Neutrophil (primary cell): ENCODE measurements around the gene ADCY4.

ENCODE experiments used
- H3K27ac ChIP-seq: fragments of 200-600 bp; sonication (generic); 2 replicates; pipeline ENCODE4 v1.5.1; 2016; ENCODE audit warnings: mild to moderate bottlenecking, moderate library complexity
- H3K27me3 ChIP-seq: fragments of 200-600 bp; sonication (generic); 2 replicates; pipeline ENCODE4 v1.6.0; 2016; ENCODE audit warnings: mild to moderate bottlenecking
- H3K36me3 ChIP-seq: fragments of 200-600 bp; sonication (generic); 2 replicates; pipeline ENCODE4 v1.5.1; 2017
- H3K4me1 ChIP-seq, 2 experiments: fragments of 200-600 bp in 1 of 2; sonication (generic) in 1 of 2; 1 replicate in 1 of 2; 2 replicates in 1 of 2; pipeline versions ENCODE4 v1.5.1 to v1.6.1; 2013 to 2016; ENCODE audit warnings: low read depth in 1 of 2, low read length in 1 of 2, mild to moderate bottlenecking in 1 of 2, moderate library complexity in 1 of 2; ENCODE audit not compliant: control insufficient read depth in 1 of 2, insufficient read depth in 1 of 2
- H3K4me3 ChIP-seq, 2 experiments: fragments of 200-600 bp in 1 of 2; sonication (generic) in 1 of 2; 1 replicate in 1 of 2; 2 replicates in 1 of 2; pipeline ENCODE4 v1.5.1; 2013 to 2016; ENCODE audit warnings: low read depth in 1 of 2, low read length in 1 of 2, mild to moderate bottlenecking in 1 of 2, moderate library complexity in 1 of 2
- H3K9me3 ChIP-seq: fragments of 200-600 bp; sonication (generic); 2 replicates; pipeline ENCODE4 v1.5.1; 2016
- CTCF ChIP-seq: fragments of 200-600 bp; sonication (generic); IDR thresholded peaks from 2 replicates; pipeline ENCODE4 v1.5.1; 2016; ENCODE audit warnings: antibody characterized with exemption

ADCY4 gene

GRCh38 chr14:24340606-24341005 lies 5.7 kb upstream of the ADCY4 start:
- Histone ChIP-seq H3K4me3 (no peak overlapping the region), H3K4me1 (peaks cover 39 to 44% of the 10 kb centered on the region in 2 experiments), H3K9me3 (no peaks in the 10 kb centered on the region), H3K27ac (no peak overlapping the region), H3K36me3 (peaks cover 33% of the 10 kb centered on the region), H3K27me3 (no peaks in the 10 kb centered on the region)
- no peak for TF ChIP-seq CTCF

- Histone ChIP-seq H3K36me3 (peaks cover 33% of the 10 kb centered on the region), H3K27ac (peak within 1 kb of the TSS; percentile 85), H3K4me3 (peak within 1 kb of the TSS; percentile 72 to 88), H3K4me1 (peaks cover 50 to 55% of the 10 kb centered on the region in 2 experiments), H3K27me3 (peaks cover 9% of the 10 kb centered on the region), H3K9me3 (no peaks in the 10 kb centered on the region)
- no peak for TF ChIP-seq CTCF
Measured at GRCh38 chr14:24339284-24340151, 4.6 kb upstream of the ADCY4 start, which contains the start of gene RIPK3. Gene RIPK3, minus strand, starts transcription at chr14:24339991. Its CDS starts 165 bp downstream, at chr14:24339826.

- peaks cover 33% of the 10 kb centered on the region for H3K36me3 ChIP-seq
- H3K9me3 ChIP-seq: no peaks in the 10 kb centered on the region
- peak overlapping the region; percentile 85 for H3K27ac ChIP-seq
- H3K4me1 ChIP-seq: peaks cover 56 to 61% of the 10 kb centered on the region in 2 experiments
- H3K4me3 ChIP-seq: peak overlapping the region; percentile 72 to 88
- TF ChIP-seq CTCF: no peak
- H3K27me3 ChIP-seq: peaks cover 16% of the 10 kb centered on the region
Measured at GRCh38 chr14:24338843-24339242, 4.0 kb upstream of the ADCY4 start.

GRCh38 chr14:24337824-24338175 lies 2.9 kb upstream of the ADCY4 start:
- no peaks in the 10 kb centered on the region for H3K9me3 ChIP-seq
- no peak overlapping the region for H3K27ac ChIP-seq
- TF ChIP-seq CTCF: no peak
- H3K36me3 ChIP-seq: peaks cover 33% of the 10 kb centered on the region
- H3K27me3 ChIP-seq: peaks cover 17% of the 10 kb centered on the region
- peaks cover 67 to 72% of the 10 kb centered on the region in 2 experiments for H3K4me1 ChIP-seq
- no peak overlapping the region for H3K4me3 ChIP-seq

- H3K36me3 ChIP-seq: peaks cover 33% of the 10 kb centered on the region
- no peaks in the 10 kb centered on the region for H3K9me3 ChIP-seq
- H3K4me3 ChIP-seq: no peak overlapping the region
- peaks cover 17% of the 10 kb centered on the region for H3K27me3 ChIP-seq
- H3K4me1 ChIP-seq: peaks cover 72 to 77% of the 10 kb centered on the region in 2 experiments
- TF ChIP-seq CTCF: no peak
- no peak overlapping the region for H3K27ac ChIP-seq
Measured at GRCh38 chr14:24337144-24337823, 2.4 kb upstream of the ADCY4 start.
